Subcutaneous adipose tissue (tissue), 4 donors: ENCODE measurements around the gene MAGI1. TPM values are rescaled to one million over a fixed set of nuclear protein-coding genes. Genes with fewer than 3 reads are reported as not detected.

Experiments
- CTCF ChIP-seq: fragments of 450-650 bp; IDR thresholded peaks from one replicate; pipeline ENCODE4 v1.5.1; 2016; ENCODE audit warnings: low read depth, mild to moderate bottlenecking, control low read depth, antibody characterized with exemption, moderate library complexity
- total RNA-seq, 4 donors: library from RNA; depleted of rRNA; stranded (reverse); fragments of >200 nt; gene quantifications; one replicate each; pipeline ENCODE4 v1.1.0, GENCODE V29; 2016

Gene MAGI1
- total RNA-seq, 4 donors from 2014 or later, result 15.3 to 56.9 (median 35.4) TPM

DNA sequence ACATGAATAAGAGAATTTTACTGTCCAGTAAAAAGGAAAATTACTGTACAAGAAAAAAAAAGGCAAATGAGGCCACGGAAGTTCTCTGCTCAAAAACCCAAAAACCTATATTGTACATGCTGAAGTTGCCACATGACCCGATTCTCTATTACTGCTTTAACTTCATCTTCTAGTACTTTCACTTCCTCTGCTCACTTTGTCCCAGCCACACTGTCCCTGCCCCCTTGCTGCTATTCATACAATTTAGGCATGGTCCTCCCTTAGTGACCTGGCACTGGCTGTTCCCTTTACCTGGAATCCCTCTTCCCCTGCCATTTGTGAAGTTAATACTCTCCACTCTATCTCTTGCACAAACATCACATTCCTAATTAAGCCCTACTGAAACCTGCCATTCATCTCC lies 457.4 kb downstream of the MAGI1 start:
- TF ChIP-seq CTCF, result no peak

DNA sequence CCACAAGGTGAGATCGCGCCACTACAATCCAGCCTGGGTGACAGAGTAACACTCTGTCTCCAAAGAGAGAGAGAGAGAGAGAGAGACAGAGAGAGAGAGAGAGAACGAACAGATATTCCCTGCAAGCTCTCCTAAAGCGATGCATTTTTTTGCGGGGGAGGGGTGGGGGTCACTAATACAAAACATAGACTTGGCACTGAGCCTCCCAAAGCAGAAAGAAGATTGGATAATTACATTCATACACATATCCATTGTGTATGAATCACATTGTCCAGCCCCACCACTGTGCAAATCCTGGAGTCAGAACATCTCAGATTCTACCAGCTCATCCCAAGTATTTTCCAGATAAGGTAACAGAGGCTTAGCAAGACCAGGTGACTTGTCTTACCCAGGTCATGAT lies 459.9 kb downstream of the MAGI1 start:
- no peak for TF ChIP-seq CTCF

GRCh38 chr3:65577843-65578430 lies 460.8 kb downstream of the MAGI1 start:
- no peak for TF ChIP-seq CTCF

DNA sequence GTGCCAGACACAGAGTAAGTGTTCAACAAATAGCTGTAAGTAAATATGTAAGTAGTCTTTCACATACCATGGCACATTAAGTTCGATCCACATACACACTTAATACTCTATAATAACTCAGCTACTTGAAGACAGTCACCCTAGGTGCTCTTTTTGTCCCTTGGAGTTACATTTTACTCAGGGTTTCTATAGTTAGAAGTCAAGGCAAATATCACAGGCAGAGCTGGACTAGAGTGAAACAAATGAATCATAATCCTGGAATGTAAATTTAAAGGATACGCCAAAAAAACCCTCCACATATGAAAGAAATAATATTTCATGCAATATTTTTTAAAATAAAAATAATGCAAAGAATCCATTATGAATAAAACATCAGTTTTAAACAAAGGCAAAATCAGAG lies 461.8 kb downstream of the MAGI1 start:
- TF ChIP-seq CTCF, result no peak

GRCh38 chr3:65576228-65576627 lies 462.5 kb downstream of the MAGI1 start:
- no peak for TF ChIP-seq CTCF

DNA sequence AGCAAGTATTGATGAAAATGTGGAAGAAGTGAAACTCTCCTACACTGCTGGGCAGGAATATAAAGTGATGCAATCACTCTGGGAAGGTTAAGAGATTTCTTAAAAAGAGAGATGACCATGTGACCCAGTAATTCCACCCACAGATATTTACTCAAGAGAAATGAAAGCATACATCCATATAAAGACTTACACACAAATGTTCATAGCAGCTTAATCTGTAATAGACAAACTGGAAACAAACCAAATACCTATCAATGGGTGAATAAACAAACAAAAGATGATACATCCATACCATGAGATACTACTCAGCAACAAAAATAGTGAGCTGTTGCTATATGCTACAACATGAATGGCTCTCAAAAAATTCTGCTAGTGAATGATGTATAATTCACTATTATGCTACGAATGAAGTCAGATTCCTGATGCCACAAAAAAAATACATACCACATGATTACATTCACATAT lies 463.3 kb downstream of the MAGI1 start:
- no peak for TF ChIP-seq CTCF

GRCh38 chr3:65573548-65574116 lies 465.1 kb downstream of the MAGI1 start:
- no peak for TF ChIP-seq CTCF
